Large intestine (tissue), 12 donors: ENCODE results near the gene UBTF. TPM values are rescaled to one million over a fixed set of nuclear protein-coding genes. Genes with fewer than 3 reads are reported as not detected.
A peak's percentile ranks its signal among the peaks of the same experiment; 100 is the strongest.

ENCODE experiments used
- DNase-seq, 2 donors: peaks; one replicate each; pipeline versions ENCODE4 v3.0.0 to v3.0.0-alpha.2; 2013
- H3K27ac ChIP-seq: one replicate; pipeline ENCODE4 v1.5.1; 2013; ENCODE audit warnings: low read length
- H3K27me3 ChIP-seq: 2 replicates; pipeline ENCODE4 v1.6.1; 2013; ENCODE audit warnings: low read length; ENCODE audit not compliant: control insufficient read depth, insufficient read depth
- H3K36me3 ChIP-seq: 2 replicates; pipeline ENCODE4 v1.6.1; 2013; ENCODE audit warnings: low read length; ENCODE audit not compliant: control insufficient read depth, insufficient read depth
- H3K4me1 ChIP-seq: one replicate; pipeline ENCODE4 v1.6.1; 2013; ENCODE audit warnings: low read length; ENCODE audit not compliant: control insufficient read depth, insufficient read depth
- H3K4me3 ChIP-seq: one replicate; pipeline ENCODE4 v1.5.1; 2013; ENCODE audit warnings: low read length
- H3K9me3 ChIP-seq: one replicate; pipeline ENCODE4 v1.6.1; 2013; ENCODE audit warnings: mild to moderate bottlenecking, low read depth, low read length, moderate library complexity; ENCODE audit not compliant: control insufficient read depth
- WGBS: methylation state at CpG from one replicate; pipeline ENCODE4 v1.1.5; 2013; ENCODE audit warnings: low lambda C conversion rate; ENCODE audit not compliant: insufficient coverage; 5-methylcytosine and 5-hydroxymethylcytosine counted together
- long read RNA-seq, 11 donors: transcript quantifications; one replicate each; lab custom pipeline, GENCODE V29; 2026
- polyA plus RNA-seq: library from polyadenylated mRNA; unstranded; fragments of 120-200 nt; gene quantifications from one replicate; pipeline ENCODE4 v1.2.1, GENCODE V29; 2013

The UBTF gene, protein sequence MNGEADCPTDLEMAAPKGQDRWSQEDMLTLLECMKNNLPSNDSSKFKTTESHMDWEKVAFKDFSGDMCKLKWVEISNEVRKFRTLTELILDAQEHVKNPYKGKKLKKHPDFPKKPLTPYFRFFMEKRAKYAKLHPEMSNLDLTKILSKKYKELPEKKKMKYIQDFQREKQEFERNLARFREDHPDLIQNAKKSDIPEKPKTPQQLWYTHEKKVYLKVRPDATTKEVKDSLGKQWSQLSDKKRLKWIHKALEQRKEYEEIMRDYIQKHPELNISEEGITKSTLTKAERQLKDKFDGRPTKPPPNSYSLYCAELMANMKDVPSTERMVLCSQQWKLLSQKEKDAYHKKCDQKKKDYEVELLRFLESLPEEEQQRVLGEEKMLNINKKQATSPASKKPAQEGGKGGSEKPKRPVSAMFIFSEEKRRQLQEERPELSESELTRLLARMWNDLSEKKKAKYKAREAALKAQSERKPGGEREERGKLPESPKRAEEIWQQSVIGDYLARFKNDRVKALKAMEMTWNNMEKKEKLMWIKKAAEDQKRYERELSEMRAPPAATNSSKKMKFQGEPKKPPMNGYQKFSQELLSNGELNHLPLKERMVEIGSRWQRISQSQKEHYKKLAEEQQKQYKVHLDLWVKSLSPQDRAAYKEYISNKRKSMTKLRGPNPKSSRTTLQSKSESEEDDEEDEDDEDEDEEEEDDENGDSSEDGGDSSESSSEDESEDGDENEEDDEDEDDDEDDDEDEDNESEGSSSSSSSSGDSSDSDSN
- polyA plus RNA-seq, result 67.4 TPM
- long read RNA-seq, donor 1, partial matches to known transcripts, result 0 of 3 reads
- long read RNA-seq, donor 1, other reads (novel, unspliced or antisense), result 0 of 3 reads
- long read RNA-seq, donor 2, full-length matches to known transcripts, result 7 of 15 reads
- long read RNA-seq, donor 2, partial matches to known transcripts, result 8 of 15 reads
- long read RNA-seq, donor 2, other reads (novel, unspliced or antisense), result 0 of 15 reads
- long read RNA-seq, donor 3, result 0 reads
- long read RNA-seq, donor 4, result 0 reads
- long read RNA-seq, donor 5, full-length matches to known transcripts, result 9 of 9 reads
- long read RNA-seq, donor 5, partial matches to known transcripts, result 0 of 9 reads
- long read RNA-seq, donor 5, other reads (novel, unspliced or antisense), result 0 of 9 reads
- long read RNA-seq, donor 6, full-length matches to known transcripts, result 6 of 6 reads
- long read RNA-seq, donor 6, partial matches to known transcripts, result 0 of 6 reads
- long read RNA-seq, donor 6, other reads (novel, unspliced or antisense), result 0 of 6 reads
- long read RNA-seq, donor 7, full-length matches to known transcripts, result 6 of 11 reads
- long read RNA-seq, donor 7, partial matches to known transcripts, result 5 of 11 reads
- long read RNA-seq, donor 7, other reads (novel, unspliced or antisense), result 0 of 11 reads
- long read RNA-seq, donor 8, full-length matches to known transcripts, result 5 of 16 reads
- long read RNA-seq, donor 8, partial matches to known transcripts, result 11 of 16 reads
- long read RNA-seq, donor 8, other reads (novel, unspliced or antisense), result 0 of 16 reads
- long read RNA-seq, donor 9, full-length matches to known transcripts, result 2 of 10 reads
- long read RNA-seq, donor 9, partial matches to known transcripts, result 8 of 10 reads
- long read RNA-seq, donor 9, other reads (novel, unspliced or antisense), result 0 of 10 reads
- long read RNA-seq, donor 10, full-length matches to known transcripts, result 6 of 11 reads
- long read RNA-seq, donor 10, partial matches to known transcripts, result 5 of 11 reads
- long read RNA-seq, donor 10, other reads (novel, unspliced or antisense), result 0 of 11 reads
- long read RNA-seq, donor 11, full-length matches to known transcripts, result 3 of 3 reads
- long read RNA-seq, donor 11, partial matches to known transcripts, result 0 of 3 reads
- long read RNA-seq, donor 11, other reads (novel, unspliced or antisense), result 0 of 3 reads

DNA sequence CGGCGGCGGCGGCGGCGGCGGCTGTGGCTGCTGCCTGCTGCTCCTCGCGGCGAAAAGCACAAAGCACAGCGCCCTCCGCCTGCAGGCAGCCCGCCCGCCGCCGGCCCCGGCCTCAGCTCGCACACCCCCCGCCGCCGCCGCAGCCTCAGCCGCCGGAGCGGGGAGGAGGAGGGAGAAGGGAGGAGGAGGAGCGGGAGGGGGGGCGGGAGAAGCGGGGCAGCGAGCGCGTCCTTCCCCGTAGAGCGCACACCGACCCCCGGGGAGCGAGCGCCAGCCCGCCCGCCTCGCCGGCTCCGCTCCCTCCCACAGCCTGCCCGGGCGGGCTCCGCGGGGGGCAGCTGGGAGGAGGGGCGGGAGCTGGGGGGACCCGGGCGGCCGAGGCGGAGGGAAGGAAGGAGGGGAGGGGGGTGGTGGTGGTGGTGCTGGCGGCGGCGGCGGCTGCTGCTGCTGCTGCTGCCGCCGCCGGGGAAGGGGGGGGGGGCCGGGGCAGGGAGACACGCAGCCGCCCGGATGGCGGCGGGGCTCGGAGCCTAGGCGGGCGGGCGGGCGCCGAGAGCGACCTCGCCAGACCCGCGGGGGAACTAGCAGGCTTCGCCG is at the start of gene UBTF:
TSS of gene UBTF (minus strand) at position 60 of the 597 bp plus-strand sequence. CDS start 1,446 bp downstream, outside the sequence.
- H3K4me1 ChIP-seq, result peaks cover 18% of the 10 kb centered on the region
- H3K27me3 ChIP-seq, result no peaks in the 10 kb centered on the region
- H3K27ac ChIP-seq, result peak within 1 kb of the TSS; percentile 95
- H3K4me3 ChIP-seq, result peak within 1 kb of the TSS; percentile 97
- peaks cover 2% of the 10 kb centered on the region for H3K9me3 ChIP-seq
- peak; percentile 32 to 77 for DNase-seq
- WGBS, result no CpG with 5 or more reads among the region's 76 CpGs
- H3K36me3 ChIP-seq, result peaks cover 24% of the 10 kb centered on the region

DNA sequence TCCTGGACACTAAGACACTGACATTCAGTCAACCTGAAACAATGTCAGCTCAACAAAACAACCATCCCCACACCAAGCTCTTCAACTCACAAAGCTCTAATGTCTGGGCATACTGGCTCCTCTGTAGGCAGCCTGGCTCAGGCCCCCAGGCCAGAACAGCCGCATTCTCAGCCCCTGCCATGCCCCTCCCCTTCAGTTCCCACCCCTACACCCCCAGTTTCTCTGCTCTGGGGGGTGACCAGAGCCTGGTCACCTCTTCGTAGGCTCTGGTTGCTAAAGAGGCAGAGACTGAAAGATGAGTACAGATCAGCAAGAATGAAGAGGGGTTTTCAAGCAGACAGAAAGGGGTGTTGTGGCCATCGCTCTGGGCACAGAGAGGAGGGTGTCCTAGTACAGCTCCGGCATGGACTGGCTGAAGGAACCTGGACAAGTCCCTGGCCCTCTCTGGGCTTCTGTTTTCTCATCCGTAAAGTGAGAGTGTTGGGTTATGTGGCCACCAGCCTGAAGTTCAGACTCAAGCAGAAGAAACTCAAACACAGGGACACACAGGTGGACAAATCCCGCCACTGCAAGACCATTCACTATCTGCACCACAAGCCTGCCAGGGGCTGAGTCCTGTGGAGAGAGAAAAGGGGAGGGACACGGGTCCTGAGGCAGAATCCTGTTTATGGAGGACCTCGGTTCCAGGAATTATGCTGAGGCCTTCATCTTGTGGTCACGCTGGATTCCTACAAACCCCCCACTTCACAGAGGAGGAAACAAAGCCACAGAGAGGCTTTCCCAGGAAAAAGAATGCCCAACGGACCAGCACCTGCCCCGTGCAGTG is 49.4 kb upstream of the UBTF start:
- H3K9me3 ChIP-seq, result no peaks in the 10 kb centered on the region
- H3K4me3 ChIP-seq, result no peak overlapping the region
- DNase-seq, result no peak
- no CpG with 5 or more reads among the region's 11 CpGs for WGBS
- H3K36me3 ChIP-seq, result no peaks in the 10 kb centered on the region
- no peaks in the 10 kb centered on the region for H3K4me1 ChIP-seq
- peaks cover 21% of the 10 kb centered on the region for H3K27me3 ChIP-seq
- no peak overlapping the region for H3K27ac ChIP-seq

DNA sequence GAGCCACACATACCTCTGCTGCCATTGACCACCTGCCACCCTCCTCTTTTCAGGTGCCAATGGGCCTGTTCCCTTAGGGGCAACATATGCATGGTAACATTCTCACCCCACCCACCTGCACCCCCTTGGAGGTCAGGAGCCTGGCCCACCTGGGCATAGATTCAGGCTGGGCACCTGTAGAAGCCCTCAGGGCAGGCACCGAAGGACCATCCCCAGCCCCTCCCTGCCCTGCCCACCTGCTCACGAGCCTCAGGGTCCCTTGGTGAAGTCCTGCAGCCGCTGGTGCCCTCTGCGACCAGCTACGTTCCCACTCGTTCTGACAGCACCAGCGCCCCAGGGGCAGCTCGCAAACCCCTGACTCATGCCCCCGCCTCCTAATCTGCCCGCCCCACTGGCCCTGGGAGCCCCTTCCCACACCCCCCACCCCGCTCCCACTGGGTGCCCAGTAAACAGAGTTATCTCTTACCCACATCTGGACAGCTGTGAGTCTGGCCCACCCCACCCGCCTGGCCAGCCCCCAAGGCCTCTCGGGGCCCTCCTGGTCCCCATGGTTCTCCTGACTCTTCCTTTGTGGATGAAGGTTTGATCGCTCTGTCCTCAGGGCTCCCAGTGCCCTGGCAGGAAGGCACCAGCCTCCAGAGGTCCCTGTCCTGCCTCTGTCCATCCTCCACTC is 48.5 kb upstream of the UBTF start, which contains the start of gene SLC4A1:
TSS of gene SLC4A1 (minus strand) at position 318 of the 673 bp plus-strand sequence. CDS start 5,269 bp downstream, outside the sequence.
- no peaks in the 10 kb centered on the region for H3K36me3 ChIP-seq
- peaks cover 13% of the 10 kb centered on the region for H3K27me3 ChIP-seq
- WGBS, result no CpG with 5 or more reads among the region's 14 CpGs
- no peaks in the 10 kb centered on the region for H3K9me3 ChIP-seq
- no peaks in the 10 kb centered on the region for H3K4me1 ChIP-seq
- H3K27ac ChIP-seq, result no peak within 1 kb of the TSS
- no peak for DNase-seq
- H3K4me3 ChIP-seq, result no peak within 1 kb of the TSS

DNA sequence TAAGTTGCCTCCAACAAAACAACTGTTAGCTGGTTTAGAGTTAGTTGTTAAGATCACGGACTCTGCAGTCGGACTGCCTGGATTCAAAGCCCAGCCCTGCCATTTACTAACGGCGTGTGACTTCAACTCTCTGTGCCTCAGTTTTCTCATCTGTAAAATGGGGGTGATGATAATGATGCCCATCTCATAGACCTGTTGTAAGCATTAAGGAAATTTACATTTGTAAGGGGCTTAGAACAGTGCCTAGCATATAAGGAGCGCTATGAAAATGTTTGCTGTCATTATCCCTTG is 47.6 kb upstream of the UBTF start:
- H3K4me1 ChIP-seq, result no peaks in the 10 kb centered on the region
- H3K27me3 ChIP-seq, result peaks cover 9% of the 10 kb centered on the region
- no peak for DNase-seq
- no peak overlapping the region for H3K4me3 ChIP-seq
- no CpG with 5 or more reads among the region's 5 CpGs for WGBS
- no peaks in the 10 kb centered on the region for H3K36me3 ChIP-seq
- H3K27ac ChIP-seq, result no peak overlapping the region
- H3K9me3 ChIP-seq, result no peaks in the 10 kb centered on the region

DNA sequence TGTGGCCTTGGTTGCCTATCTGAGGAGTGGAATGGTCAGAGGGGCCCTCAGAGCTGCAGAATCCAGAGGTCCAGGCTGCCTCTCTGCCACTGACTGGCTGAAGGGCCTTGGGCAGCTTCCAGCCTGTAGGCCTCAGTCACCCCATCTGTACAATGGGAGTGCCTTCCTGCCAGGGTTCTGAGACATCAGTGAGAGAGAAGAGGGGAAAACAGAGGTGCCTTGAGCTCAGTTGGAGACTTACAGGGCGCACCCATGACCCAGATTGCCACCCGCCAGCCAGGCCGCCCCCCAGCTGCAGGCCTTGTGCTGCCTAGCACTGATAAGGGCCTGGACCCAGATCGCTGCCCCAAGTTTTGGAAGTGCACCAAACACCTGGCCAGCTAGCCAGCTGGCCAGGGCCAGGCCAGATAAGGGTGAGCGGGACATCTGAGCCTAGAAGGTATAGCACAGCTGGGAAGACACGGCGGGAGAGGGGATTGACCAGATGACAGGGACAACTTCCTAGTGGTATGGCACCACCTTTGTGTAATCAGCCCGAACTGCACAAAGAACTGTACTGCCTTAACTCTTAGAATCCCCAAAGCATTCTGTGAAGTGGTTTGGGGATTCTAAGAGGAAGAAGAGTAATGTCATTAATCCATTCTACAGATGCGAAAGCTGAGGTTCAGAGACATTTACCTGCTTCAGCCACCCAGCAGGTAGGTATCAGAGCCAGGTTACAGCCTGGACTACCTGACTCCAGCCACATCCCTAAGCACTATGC is 47.1 kb upstream of the UBTF start:
- Histone ChIP-seq H3K4me3 (no peak overlapping the region), H3K27me3 (peaks cover 7% of the 10 kb centered on the region), H3K9me3 (no peaks in the 10 kb centered on the region), H3K36me3 (no peaks in the 10 kb centered on the region), H3K27ac (no peak overlapping the region), H3K4me1 (no peaks in the 10 kb centered on the region)
- peak in 1 of 2 donors; percentile 8 for DNase-seq
- WGBS, result no CpG with 5 or more reads among the region's 9 CpGs

DNA sequence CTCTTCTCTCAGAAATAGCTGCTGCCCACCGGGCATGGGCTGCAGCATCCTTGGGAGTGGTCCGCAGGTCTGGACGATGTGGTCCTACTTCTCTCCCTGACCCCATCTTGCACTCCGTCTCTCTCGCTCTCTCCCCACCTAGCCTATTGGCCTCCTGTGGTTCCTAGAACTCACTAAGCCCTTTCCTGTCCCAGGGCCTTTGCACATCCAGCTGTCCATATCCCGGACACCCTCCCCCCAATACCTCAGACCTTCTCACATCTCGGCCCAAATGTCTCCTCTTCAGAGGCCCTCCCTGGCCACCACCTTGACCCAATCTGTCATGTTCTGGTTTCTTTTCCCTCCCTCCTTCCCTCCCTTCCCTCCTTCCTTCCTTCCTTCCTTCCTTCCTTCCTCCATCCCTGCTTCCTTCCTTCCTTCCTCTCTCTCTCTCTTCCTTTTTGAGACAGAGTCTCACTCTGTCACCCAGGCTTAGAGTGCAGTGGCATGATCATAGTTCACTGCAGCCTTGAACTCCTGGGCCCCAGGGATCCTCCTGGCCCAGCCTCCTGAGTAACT is 43.9 kb upstream of the UBTF start:
- H3K27ac ChIP-seq, result no peak overlapping the region
- 90% methylated on average over 2 of the region's 7 CpGs for WGBS
- no peaks in the 10 kb centered on the region for H3K4me1 ChIP-seq
- H3K27me3 ChIP-seq, result no peaks in the 10 kb centered on the region
- no peaks in the 10 kb centered on the region for H3K9me3 ChIP-seq
- H3K4me3 ChIP-seq, result no peak overlapping the region
- no peak for DNase-seq
- no peaks in the 10 kb centered on the region for H3K36me3 ChIP-seq

DNA sequence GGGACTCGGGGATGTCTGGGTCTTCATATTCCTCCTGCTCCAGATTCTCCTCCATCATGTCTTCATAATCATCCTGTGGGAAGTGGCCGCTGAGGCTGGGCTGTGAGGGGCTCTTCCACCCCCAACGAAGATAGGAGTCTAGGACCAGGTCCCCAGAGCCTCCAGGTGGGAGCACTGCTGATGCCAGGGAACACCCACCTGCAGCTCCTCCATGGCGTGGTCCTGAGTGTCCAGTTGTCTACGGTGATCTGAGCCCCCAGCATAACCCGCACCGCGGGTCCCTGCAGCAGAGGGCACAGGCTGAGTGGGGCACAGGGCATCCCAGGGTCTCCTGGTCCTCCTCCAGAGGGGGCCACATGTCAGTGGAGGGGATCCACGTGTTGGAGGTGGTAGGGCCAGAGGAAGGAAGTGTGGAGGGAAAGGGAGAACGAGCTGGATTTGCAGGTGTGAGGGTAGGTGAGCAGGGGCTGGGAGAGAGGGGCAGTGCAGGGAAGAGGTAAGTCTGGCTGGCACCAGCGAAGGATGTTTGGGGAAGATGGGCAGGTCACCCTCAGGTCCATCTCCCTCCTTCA is 43.3 kb upstream of the UBTF start:
- DNase-seq, result no peak
- Histone ChIP-seq H3K36me3 (no peaks in the 10 kb centered on the region), H3K9me3 (no peaks in the 10 kb centered on the region), H3K27me3 (no peaks in the 10 kb centered on the region), H3K27ac (no peak overlapping the region), H3K4me3 (no peak overlapping the region), H3K4me1 (no peaks in the 10 kb centered on the region)
- WGBS, result no CpG with 5 or more reads among the region's 11 CpGs
